Fibroblast of lung (primary cell): ENCODE measurements around the gene LTA4H.

Experiments used
- CTCF ChIP-seq, 2 donors: IDR thresholded peaks in 1 of 2; conservative IDR thresholded peaks in 1 of 2; 1 replicate in 1 of 2; 2 replicates in 1 of 2; pipeline ENCODE4 v1.5.1; 2011 to 2012; ENCODE audit warnings: low read length in 2 of 2, control low read depth in 1 of 2, inconsistent platforms in 1 of 2, low read depth in 1 of 2, mild to moderate bottlenecking in 1 of 2
- EZH2 ChIP-seq: IDR thresholded peaks from 2 replicates; pipeline ENCODE4 v1.5.1; 2012; ENCODE audit warnings: low read length, control low read depth, mild to moderate bottlenecking; ENCODE audit errors: missing control alignments

GRCh38 chr12:95989504-95990123 is 45.8 kb downstream of the LTA4H start:
- TF ChIP-seq CTCF (conservative IDR thresholded peaks at IDR 0.05 in 1 of 2, IDR thresholded peaks at IDR 0.05 in 1 of 2; ENCODE audit: low read depth in 1 of 2, low read length in 2 of 2) (no peak), EZH2 (no peak)
